Transverse colon (tissue), 4 donors: ENCODE data around the gene TMEM144. TPM values are rescaled to one million over a fixed set of nuclear protein-coding genes. Genes with fewer than 3 reads are reported as not detected.

Experiments used
- DNase-seq: peaks from one replicate; pipeline ENCODE4 v3.0.0-alpha.2; 2019
- H3K27ac ChIP-seq, 4 donors: fragments of 200-600 bp; sonication (generic); 2 replicates each; pipeline ENCODE4 v1.5.1; 2016 to 2018; ENCODE audit warnings: inconsistent platforms in 4 of 4
- H3K27me3 ChIP-seq: fragments of 200-600 bp; sonication (generic); 2 replicates; pipeline ENCODE4 v1.5.1; 2017; ENCODE audit warnings: inconsistent platforms
- H3K36me3 ChIP-seq, 4 donors: fragments of 200-600 bp; sonication (generic); 2 replicates each; pipeline ENCODE4 v1.5.1; 2017 to 2019; ENCODE audit warnings: inconsistent platforms in 4 of 4
- H3K4me1 ChIP-seq, 4 donors: fragments of 200-600 bp; sonication (generic); 2 replicates each; pipeline ENCODE4 v1.5.1; 2017 to 2020; ENCODE audit warnings: inconsistent platforms in 4 of 4
- H3K4me3 ChIP-seq, 4 donors: fragments of 200-600 bp; sonication (generic); 1 replicate in 1 of 4; 2 replicates in 3 of 4; pipeline versions ENCODE4 v1.5.1 to v1.6.1; 2017 to 2019; ENCODE audit warnings: inconsistent platforms in 4 of 4
- H3K9me3 ChIP-seq, 2 donors: fragments of 200-600 bp; sonication (generic); 2 replicates each; pipeline ENCODE4 v1.5.1; 2017 to 2019; ENCODE audit warnings: inconsistent platforms in 2 of 2
- EP300 ChIP-seq: sonication (generic); formaldehyde crosslinking; IDR thresholded peaks from one replicate; pipeline ENCODE4 v1.6.1; 2017; ENCODE audit warnings: antibody characterized with exemption, low read depth
- POLR2A ChIP-seq: fragments of 450-650 bp; IDR thresholded peaks from one replicate; pipeline ENCODE4 v1.6.1; 2016; ENCODE audit warnings: antibody characterized with exemption, mild to moderate bottlenecking, moderate library complexity
- POLR2AphosphoS5 ChIP-seq, 3 donors: sonication (generic); formaldehyde crosslinking; IDR thresholded peaks; one replicate each; pipeline ENCODE4 v1.6.1; 2016; ENCODE audit warnings: antibody characterized with exemption in 3 of 3
- WGBS, 2 donors: methylation state at CpG; one replicate each; pipeline ENCODE4 v1.1.5; 2018; ENCODE audit warnings: low coverage in 1 of 2; 5-methylcytosine and 5-hydroxymethylcytosine counted together
- in situ Hi-C, 4 donors: fragments of 200-750 bp; cut with MboI; loops; one replicate each; pipeline versions ENCODE4 v1.15.0 to v1.15.1; 2017; ENCODE audit warnings: low sequenced_read_pairs in 3 of 4, low pct_ligation_motif_present in 1 of 4, low pct_unique_long_range_greater_than_20kb in 1 of 4
- intact Hi-C: fragments of 100-400 bp; cut with DNase I; formaldehyde crosslinking; loops from one replicate; pipeline ENCODE4 v1.15.1; 2023; ENCODE audit warnings: low total_unique reads
- total RNA-seq, 4 donors: library from RNA; depleted of rRNA; stranded (reverse); fragments of >200 nt; gene quantifications; one replicate each; pipeline ENCODE4 v1.1.0, GENCODE V29; 2016
- TF ChIP-seq, protein P1 (sequence below), 5 experiments: fragments of 200-600 bp in 3 of 5; fragments of 450-650 bp in 2 of 5; sonication (generic) in 3 of 5; IDR thresholded peaks; 1 replicate in 2 of 5; 2 replicates in 3 of 5; pipeline ENCODE4 v1.5.1; 2016 to 2017; ENCODE audit warnings: antibody characterized with exemption in 5 of 5, inconsistent platforms in 3 of 5, mild to moderate bottlenecking in 2 of 5, moderate library complexity in 1 of 5

The TMEM144 gene
- total RNA-seq, 4 donors from 2014 or later, result 2.2 to 26.9 (median 21.2) TPM

DNA sequence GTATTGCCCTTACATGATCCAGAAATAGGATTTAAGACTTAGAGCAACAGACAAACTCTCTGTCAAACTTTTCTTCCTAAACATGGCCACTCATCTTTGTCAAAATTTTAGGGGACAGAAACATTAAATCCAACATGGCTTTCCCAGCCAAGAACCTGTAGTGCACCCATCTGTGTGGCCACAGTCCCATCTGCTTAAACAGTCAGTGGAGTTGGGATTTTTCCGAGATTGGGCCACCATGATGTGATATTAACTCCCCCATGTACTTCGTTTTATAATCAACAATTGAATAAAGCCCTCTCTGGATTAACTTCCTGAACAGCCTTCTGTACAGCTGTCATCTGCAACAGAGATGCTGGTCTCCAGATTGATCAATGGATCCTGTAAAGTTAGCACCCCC, 28.9 kb downstream of the TMEM144 start:
- intact Hi-C loops, result no loop called here
- no peak overlapping the region for H3K4me3 ChIP-seq
- in situ Hi-C loops, result no loop called here
- H3K36me3 ChIP-seq, result no peaks in the 10 kb centered on the region
- H3K27me3 ChIP-seq, result no peaks in the 10 kb centered on the region
- H3K9me3 ChIP-seq, result no peaks in the 10 kb centered on the region
- H3K27ac ChIP-seq, result no peak overlapping the region
- no peaks in the 10 kb centered on the region for H3K4me1 ChIP-seq
- TF ChIP-seq, protein P1, sequence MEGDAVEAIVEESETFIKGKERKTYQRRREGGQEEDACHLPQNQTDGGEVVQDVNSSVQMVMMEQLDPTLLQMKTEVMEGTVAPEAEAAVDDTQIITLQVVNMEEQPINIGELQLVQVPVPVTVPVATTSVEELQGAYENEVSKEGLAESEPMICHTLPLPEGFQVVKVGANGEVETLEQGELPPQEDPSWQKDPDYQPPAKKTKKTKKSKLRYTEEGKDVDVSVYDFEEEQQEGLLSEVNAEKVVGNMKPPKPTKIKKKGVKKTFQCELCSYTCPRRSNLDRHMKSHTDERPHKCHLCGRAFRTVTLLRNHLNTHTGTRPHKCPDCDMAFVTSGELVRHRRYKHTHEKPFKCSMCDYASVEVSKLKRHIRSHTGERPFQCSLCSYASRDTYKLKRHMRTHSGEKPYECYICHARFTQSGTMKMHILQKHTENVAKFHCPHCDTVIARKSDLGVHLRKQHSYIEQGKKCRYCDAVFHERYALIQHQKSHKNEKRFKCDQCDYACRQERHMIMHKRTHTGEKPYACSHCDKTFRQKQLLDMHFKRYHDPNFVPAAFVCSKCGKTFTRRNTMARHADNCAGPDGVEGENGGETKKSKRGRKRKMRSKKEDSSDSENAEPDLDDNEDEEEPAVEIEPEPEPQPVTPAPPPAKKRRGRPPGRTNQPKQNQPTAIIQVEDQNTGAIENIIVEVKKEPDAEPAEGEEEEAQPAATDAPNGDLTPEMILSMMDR (IDR thresholded peaks at IDR 0.05), result no peak
- WGBS, 2 donors, result 69% methylated on average over 2 of the region's 2 CpGs; no CpG with 5 or more reads in 1 of the 2 donors
- no peak for DNase-seq

DNA sequence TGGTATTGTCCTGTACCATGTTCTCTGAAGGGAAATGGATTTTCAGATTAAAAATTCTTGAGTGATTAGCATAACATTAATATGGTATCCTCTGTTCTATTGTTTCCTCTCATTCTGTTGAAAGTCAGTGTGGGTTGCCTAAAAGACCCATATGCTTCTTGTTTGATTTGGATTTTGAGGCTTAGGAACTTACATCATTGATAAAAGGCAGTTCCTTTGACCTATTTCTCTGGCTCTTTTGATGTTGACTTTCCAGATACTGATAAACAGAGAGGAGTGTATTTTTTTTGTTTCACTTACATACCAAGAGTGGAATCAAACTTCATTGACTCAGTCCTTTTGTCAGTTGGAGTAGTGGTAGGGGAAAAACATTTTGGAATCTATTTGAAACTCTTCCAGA, 32.8 kb downstream of the TMEM144 start:
- no peaks in the 10 kb centered on the region for H3K9me3 ChIP-seq
- H3K4me1 ChIP-seq, result no peaks in the 10 kb centered on the region
- H3K4me3 ChIP-seq, result no peak overlapping the region
- in situ Hi-C loops (no loop called here), intact Hi-C loops (no loop called here)
- H3K36me3 ChIP-seq, result no peaks in the 10 kb centered on the region
- H3K27ac ChIP-seq, result no peak overlapping the region
- TF ChIP-seq, protein P1 (IDR thresholded peaks at IDR 0.05), result no peak
- TF ChIP-seq POLR2A (no peak), EP300 (no peak), POLR2AphosphoS5 (IDR thresholded peaks at IDR 0.05) (no peak)
- no peaks in the 10 kb centered on the region for H3K27me3 ChIP-seq
- no peak for DNase-seq

DNA sequence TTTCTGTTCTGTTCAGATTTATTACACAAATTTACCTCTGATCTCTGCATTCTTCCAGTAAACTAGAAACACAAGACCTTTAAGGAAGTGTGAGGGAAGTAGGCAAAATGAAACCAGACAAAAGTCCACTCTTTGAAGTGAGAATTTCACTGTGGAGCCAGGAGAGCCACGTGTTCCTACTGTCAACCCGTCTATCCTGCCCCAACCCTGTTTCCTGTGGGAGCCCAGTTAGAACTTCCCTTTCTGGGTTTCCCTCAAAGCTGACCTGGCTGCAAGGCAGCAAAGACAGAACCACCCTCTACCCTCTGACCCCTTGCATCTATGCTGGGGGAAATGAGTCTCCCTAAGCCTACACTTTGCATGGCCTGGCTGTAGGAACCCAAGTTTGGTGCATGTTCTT, 40.0 kb downstream of the TMEM144 start:
- no peak overlapping the region for H3K4me3 ChIP-seq
- no peaks in the 10 kb centered on the region for H3K36me3 ChIP-seq
- peaks cover 0 to 3% (median 0%) of the 10 kb centered on the region in 4 donors for H3K4me1 ChIP-seq
- no peak for TF ChIP-seq POLR2A
- TF ChIP-seq EP300, result no peak
- TF ChIP-seq POLR2AphosphoS5 (IDR thresholded peaks at IDR 0.05), result no peak
- TF ChIP-seq, protein P1 (IDR thresholded peaks at IDR 0.05), result no peak
- WGBS, 2 donors, result 0 to 24% methylated on average over 1 to 2 of the region's 2 CpGs
- H3K9me3 ChIP-seq, result no peaks in the 10 kb centered on the region
- DNase-seq, result no peak
- intact Hi-C loops (loop anchor here (10.0 kb wide), 3 partner anchors 256 to 1194 kb away; no protein-coding TSS in a partner anchor), in situ Hi-C loops (loop anchor here (5.0 to 25.0 kb wide), 6 partner anchors 66 to 374 kb away; no protein-coding TSS in a partner anchor)
- no peak overlapping the region for H3K27ac ChIP-seq
- no peaks in the 10 kb centered on the region for H3K27me3 ChIP-seq

DNA sequence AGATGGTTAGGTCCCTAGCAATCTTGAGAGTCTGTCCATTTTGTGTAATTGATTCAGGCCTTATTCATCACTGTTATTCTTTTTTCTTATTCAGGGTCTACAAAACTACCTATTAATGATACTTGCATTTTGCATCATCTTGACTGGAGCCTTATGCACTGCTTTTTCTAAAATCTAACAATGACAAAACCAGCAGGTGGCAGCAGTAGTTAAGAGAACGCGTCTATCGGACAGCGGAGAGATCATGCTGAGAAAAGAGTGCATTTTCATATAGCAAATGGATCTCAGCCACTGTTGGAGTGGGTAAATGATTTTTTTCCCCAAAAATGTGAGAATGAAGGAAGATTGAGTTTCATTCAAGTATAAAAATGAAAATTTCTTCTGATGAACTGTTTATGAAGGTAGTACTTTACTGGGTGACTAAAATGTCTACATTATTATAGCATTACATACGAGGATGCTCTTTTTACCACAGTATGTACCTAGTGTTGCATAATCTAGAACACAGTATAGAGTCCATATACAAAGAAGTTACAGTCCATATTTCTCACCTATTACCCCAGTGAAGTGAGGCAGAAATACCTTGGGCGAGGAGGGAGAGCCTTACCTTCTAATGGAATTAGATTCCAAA, 43.2 kb downstream of the TMEM144 start:
- Histone ChIP-seq H3K4me1 (peaks cover 0 to 3% (median 0%) of the 10 kb centered on the region in 4 donors), H3K27me3 (no peaks in the 10 kb centered on the region), H3K4me3 (no peak overlapping the region), H3K27ac (no peak overlapping the region), H3K9me3 (no peaks in the 10 kb centered on the region), H3K36me3 (no peaks in the 10 kb centered on the region)
- TF ChIP-seq, protein P1 (IDR thresholded peaks at IDR 0.05), result peak; percentile 34 to 55 (median 42)
- no peak for TF ChIP-seq POLR2AphosphoS5 (IDR thresholded peaks at IDR 0.05)
- in situ Hi-C loops (loop anchor here (5.0 to 25.0 kb wide), 6 partner anchors 69 to 371 kb away; no protein-coding TSS in a partner anchor), intact Hi-C loops (loop anchor here (10.0 kb wide), 3 partner anchors 259 to 1191 kb away; no protein-coding TSS in a partner anchor)
- WGBS, 2 donors, result 28 to 40% methylated on average over 6 of the region's 6 CpGs
- DNase-seq, result peak; percentile 33
